ENCODE data around the gene CGB7.
A peak's percentile ranks its signal among the peaks of the same experiment; 100 is the strongest.
"Not testable (repeated sequence)": the region's sequence is repeated elsewhere in the genome, so short reads cannot be mapped to it uniquely, and the experiment has no call there.

The CGB7 gene

DNA sequence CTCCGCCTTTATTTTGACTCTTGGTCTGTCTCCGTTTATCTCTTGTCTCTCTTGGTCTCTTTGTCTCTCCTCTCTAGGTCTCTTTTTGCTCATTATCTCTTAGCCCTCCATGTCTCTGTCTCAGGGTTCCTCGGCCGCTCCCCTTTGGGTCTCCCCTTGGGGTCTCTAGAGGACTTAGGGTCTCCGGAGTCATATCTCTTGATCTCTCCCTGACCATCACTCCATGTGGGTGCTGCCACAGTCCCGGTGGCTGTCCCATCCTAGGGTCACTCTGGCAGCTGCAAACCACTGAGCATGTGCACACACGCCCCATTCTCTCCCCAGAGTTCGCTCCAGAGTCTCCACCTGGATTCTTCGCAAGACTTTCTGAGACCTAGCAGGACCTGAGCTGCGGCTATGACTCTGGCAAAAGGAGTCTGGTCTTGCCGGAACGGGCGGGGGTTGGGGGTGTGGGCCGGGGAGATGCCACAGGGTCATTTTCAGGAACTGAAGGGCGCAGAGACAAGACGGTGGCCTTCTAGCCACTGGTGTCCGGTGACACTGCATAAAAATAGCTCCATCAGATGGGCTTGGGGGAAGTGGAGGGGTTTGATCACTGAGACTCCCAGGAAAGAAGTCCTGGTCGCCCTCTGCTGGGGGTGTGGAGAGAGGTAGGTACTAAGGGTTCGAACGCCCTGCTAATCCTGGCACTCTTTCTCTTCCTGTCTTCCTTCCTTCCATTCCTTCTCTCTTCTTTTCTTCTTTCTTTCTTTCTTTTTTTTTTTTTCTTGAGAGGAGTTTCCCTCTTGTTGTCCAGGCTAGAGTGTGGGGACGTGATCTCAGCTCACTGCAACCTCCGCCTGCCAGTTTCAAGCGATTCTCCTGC, 16.2 kb upstream of the CGB7 start:
- DNase-seq = no peak

DNA sequence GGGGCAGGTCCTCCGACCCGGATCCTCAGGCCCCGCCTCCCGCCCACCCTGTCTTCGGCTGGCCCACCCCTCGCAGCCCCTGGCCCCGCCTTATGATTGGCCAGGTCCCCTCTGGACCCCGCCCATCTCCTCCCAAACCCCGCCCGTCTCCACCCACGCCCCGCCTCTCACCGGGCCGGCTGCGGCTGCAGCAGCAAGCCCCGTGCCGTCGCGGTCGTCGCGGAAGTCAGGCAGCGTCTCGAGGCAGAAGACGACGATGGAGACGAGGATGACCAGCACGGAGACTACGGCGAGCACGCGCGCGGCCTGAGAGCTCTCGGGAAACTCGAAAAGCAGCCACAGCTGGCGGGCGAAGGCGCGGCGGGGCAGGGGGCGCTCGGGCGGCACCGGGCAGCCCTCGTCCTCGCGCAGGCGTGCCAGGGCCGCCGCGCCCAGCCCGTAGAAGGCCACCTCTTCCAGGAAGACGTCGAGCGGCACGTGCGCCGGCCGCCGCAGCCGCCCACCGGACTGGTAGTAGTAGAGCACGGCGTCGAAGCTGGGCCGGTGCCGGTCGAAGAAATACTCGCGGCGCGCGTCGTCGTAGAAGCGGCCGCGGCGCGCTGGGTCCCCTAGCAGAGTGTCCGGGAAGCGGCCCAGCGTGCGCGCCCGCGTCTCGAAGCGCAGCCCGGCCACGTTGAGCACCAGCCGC, 14.5 kb upstream of the CGB7 start:
- DNase-seq = peak; percentile 41

DNA sequence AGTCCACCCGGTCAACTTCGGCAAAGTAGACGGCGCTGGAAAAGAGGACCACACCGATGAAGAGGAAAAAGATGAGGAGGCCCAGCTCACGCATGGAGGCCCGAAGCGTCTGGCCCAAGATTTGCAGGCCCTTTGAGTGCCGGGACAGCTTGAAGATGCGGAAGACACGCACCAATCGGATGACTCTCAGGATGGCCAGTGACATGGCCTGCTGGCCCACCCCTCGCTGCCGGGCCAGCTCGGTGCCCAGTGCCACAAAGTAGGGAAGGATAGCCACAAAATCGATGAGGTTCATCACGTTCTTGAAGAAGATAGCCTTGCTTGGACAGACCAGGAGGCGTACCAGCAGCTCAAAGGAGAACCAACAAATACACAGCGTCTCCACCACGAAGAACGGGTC, 12.9 kb upstream of the CGB7 start:
- no peak for DNase-seq

DNA sequence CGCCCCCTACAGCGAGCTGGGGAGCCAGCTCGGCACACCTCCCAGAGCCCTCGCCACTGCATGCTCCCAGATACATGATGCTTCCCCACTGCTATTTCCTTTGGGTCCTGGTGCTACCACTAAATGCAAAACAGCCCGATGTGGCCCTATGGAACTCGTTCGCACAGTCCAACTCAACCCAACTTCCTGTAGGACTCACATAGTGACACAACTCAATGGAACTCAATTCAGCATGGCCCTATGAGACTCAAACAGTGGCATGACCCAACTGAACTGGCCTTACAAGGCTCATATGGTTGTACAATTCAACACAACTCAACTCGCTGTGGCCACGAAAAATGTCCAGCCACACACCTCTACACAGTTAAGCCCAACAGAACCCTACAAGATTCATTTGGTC, 11.5 kb upstream of the CGB7 start:
- no peak for DNase-seq

DNA sequence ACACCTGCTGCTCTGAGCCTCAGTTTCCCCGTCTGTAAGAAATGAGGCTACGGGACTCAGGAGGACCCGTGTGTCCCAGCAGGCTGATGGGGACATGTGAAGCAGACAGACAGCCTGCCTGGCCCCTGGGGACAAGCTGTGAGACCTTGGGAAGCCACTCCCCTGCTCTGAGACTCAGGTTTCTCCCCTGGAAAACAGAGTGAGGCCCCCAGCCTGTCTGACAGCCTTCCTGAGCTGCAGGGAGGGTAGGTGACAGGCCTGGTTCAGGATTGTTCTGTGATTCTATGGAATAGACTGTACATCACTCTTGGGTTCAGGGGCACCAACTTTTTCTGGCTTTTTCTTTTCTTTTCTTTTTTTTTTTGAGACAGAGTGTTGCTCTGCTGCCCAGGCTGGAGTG, 10.0 kb upstream of the CGB7 start:
- DNase-seq = no peak

DNA sequence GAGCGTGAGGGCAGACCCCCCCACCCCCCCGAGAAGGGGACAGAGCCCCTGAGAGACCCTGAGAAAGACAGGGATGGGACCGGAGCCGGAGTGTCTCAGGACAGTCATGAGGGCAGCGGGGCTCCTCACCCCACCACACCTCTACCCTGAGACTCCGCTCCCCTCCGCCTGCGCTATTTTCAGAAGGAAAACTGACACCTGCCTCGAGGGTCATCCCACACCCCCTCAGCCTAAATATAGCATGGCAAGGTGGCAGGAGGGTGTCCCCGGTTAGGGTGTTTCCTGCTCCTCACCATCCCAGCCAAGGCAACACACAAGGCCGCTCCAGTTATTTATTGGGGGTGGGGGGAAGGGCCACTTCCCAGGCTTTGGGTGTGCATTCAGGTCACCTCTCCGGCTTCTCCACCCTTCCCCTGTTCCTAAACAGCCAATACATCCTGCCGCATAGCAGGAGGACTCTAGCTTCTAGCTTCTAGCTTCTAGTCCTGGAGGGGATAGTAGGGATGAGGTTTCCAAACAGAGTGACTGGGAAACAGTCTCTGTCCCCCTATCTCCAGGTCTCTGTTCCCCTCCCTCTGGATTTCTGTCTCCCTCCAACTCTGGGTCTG, 8.5 kb upstream of the CGB7 start:
- no peak for DNase-seq

DNA sequence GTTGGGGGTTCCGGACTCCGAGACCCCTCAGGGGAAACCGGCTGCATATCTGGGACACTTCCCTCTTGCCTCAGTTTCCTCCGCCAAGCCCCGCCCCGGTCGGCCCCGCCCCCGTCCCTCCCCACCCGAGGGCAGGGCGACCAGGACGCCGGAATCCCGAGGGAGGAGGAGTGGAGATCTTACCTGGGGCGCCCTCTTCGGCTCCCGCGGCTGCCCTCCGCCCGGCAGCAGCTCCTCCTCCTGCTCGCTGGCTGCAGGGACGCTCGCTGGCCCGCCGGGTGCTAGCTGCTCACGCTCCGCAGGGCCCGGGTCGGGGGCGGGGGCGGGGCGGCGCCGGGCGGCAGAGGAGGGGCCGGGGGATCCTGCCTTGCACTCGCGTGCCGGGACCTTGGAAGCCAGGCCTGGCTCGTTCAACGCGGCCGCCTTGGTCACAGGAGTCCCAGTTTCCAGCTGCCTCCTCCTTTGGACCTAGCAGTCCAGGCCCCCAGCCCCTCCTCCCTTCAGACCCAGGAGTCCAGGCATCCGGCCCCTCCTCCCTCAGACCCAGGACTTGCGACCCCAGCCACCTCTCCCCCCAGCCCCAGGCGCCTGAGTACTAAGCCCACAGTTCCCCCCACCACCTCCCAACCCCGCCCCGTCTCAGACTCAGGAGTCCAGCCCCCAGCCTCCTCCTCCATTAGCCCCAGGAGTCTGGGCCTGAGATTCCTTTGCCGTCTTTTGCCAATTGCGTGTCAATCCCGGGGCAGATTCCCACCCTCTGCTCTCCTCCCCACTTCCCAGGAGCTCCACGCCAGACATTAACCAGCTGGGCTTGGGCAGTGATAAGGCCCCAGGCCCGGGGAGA, 7.4 kb upstream of the CGB7 start, which contains the start of gene NTF4:
Gene NTF4, minus strand, starts transcription at position 51 of the 844 bp plus-strand sequence. CDS start 2,821 bp downstream, outside the sequence.
- DNase-seq = no peak

DNA sequence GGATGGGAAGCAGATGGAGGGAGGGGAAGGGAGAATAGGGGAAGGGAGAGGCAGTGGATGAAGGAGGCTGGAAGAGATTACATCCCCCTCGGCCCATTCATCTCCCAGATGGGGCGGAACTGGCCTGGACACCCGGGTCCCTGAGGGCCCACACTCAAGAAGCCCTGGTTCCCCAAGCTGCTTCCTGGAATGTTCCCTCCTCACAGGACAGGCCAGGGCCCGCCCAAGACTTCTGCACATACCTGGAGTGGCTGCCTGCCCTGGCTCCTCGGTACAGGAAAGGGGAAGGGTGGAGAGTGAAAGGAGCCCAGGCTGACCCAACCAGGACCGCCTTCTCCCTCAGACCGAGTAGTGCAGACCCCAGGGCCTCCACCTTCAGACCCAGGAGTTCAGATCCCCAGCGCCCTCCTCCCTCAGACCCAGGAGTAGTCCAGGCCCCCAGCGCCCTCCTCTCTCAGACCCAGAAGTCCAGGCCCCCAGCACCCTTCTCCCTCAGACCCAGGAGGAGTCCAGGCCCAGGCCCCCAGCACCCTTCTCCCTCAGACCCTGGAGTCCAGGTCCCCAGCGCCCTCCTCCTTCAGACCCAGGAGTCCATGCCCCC, 6.6 kb upstream of the CGB7 start:
- no peak for DNase-seq

DNA sequence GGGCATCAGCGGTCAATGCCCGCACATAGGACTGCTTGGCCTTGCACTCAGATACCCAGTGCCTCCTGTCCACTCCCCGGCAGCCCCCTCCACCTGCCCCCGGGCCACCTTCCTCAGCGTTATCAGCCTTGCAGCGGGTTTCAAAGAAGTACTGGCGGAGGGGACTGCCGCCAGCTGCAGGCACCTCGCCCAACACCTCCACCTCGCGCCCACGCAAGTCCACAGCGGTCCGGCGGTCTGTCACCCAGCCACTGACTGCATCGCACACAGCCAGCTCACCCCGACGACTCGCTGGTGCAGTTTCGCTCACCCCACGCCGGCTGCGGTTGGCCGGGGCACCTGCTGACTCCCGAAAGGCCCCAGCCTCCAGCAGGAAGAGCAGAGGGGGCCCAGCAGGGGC, 3.9 kb upstream of the CGB7 start:
- DNase-seq = no peak

DNA sequence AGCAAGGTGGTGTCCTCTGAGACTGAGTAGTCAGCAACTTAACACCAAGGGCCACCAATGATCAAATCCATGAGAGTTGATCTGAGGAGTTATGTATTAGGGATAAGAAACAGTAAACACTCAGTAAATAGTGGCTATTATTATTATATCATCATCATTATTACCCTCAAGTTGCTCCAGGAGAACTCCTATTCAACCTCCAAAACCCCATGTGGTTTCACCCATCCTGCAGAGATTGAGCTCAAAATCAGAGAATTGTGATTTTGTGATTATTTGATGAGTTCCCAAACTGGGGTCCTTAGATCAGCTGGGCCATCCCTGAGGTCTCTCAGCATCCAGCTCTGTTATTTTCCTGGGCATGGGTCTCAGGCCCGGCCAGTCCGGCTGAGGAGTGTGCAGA, 3.5 kb upstream of the CGB7 start:
- no peak for DNase-seq

DNA sequence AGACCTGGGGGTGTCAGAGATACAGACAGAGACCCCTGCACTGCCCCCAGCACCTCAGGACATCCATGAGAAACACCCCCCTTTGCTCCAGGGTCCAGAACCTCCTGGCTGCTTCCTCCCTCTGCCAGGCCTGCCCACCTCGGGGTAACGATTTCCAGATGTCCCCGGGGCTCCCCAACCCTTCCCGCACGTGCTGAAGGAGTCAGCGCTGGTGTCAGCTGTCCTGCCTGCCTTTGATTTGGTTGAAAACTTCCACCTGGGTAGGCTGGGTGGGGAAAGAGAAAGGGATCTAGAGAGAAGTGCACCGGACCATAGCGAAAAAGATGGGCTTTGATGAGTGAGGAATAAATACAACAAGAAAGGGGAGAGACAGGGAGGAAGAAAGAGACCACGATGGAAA, 1.5 kb upstream of the CGB7 start:
- no peak for DNase-seq

DNA sequence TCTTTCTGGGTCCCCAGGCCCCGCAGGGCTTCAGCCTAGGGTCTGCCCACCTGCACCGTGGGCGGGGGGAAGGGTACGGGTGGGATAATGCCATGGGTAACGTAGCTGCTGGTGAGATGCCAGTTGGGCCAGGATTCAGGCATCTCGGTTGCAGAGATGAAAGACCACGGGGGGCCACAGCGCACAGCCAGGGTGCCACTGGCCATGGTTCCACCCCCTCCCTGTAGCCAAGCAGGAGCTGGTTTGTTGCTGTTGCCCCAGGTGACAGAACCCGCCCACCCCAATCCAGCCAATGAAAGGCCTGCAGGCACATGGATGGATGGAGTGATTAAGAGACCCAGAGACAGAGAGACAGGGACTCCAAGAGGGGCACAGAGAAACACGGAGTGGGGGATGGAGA, 1.0 kb upstream of the CGB7 start:
- no peak for DNase-seq

DNA sequence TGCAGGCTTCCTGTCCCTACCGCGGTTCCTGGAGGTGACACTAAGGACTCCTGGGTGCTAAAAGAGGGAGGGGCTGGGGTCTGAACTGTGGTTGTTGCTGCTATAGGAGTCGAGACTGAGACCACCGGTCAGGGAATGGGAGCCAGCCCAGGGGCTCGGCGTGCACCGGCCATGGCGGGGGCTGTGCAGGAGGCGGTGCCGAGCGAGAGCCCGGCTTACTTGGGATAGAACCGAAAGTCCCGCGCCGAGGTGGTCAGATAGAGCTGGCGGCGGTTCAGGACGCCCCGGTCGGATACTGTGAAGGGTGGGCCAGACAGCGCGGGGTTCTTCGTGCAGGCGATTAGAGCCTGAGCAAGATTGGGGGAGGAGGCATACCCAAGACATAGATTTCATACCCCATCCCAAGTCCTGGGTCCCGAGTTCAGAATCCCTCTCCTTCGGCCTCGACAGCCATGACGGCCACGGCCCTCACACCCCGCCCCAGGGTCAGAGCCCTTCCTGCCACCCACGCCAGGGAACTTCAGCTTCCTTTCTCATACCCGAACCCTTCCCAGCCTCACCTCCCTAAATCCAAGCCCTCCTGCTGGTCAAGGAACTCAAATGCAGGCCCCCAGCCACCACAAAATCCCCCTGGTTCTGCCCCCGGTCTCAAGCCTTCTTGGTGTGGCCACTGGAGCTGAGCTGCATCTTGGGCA, 500 bp downstream of the CGB7 start:
- DNase-seq = not testable (repeated sequence)

DNA sequence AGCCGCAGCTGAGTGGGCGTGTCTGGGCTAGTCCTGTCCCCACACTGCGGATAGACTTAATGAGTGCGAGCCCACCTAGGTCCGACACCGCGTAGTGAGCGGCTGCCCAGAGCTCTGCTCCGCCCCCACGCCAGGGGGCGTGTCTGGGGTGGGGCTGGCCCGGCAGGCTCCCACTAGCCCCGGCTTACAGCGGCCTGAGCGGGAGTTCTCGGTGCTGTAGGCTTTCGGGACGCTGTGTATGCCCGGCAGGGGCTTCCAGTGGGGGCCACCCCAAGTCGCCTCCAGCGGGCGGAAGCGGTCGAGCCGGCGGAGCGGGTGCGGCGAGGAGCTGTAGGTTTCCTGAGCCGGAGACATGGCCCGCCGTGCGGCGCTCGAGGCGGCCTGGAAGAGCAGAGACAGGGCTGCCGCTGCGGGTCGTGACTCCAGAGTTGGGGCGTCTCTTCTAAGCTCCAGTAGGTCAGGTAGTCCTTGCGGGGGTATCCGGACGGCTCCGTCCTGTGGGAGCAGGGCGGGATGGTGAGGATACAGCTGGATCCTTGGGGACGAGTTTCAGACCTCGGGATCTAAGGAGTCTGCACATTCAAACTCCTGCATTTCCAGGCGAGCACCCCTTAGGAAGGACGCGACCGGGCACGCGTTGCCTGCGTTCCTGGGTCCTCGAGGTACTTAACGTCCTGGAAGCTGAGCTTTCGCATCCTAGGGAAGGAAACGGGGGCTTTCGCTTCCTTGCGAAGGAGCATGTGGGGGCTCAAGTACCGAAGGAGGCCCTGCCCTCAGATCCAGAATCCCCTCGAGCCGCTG, 1.2 kb downstream of the CGB7 start:
- peak; percentile 35 for DNase-seq

DNA sequence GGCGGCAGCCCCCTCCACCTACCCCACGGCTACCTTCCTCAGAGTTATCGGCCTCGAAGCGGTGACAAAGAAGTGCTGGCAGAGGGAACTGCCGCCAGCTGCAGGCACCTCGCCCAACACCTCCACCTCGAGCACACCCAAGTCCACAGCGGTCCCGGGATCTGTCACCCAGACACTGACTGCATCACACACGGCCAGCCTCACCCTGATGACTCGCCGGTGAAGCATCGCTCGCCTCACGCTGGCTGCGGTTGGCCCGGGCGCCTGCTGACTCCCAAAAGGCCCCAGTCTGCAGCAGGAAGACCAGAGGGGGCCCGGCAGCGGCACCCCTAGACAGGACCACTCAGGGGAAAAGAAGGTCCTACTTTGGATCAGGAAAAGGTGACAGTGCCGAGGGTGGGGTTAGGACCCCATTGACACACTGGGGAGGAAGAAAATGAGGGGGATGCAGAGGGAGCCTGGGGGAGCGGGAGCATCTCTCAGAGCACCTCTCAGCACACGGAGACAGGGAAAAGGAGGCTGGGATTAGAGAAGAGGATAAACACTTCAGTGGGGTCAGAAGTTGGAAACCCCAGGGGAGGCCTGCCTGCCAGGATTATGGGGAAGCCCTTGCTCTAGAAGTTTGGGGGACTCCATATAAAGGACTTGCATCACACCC, 7.0 kb downstream of the CGB7 start:
- not testable (repeated sequence) for DNase-seq

DNA sequence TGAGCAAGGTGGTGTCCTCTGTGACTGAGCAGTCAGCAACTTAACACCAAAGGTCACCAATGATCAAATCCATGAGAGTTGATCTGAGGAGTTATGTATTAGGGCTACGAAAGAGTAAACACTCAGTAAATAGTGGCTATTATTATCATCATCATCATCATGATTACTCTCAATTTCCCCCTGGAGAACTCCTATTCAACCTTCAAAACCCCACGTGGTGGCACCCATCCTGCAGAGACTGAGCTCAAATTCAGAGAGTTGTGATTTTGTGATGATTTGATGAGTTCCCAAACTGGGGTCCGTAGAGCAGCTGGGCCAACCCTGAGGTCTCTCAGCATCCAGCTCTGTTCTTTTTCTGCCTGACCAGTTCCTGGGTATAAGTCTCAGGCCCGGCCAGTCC, 7.7 kb downstream of the CGB7 start:
- DNase-seq = not testable (repeated sequence)

DNA sequence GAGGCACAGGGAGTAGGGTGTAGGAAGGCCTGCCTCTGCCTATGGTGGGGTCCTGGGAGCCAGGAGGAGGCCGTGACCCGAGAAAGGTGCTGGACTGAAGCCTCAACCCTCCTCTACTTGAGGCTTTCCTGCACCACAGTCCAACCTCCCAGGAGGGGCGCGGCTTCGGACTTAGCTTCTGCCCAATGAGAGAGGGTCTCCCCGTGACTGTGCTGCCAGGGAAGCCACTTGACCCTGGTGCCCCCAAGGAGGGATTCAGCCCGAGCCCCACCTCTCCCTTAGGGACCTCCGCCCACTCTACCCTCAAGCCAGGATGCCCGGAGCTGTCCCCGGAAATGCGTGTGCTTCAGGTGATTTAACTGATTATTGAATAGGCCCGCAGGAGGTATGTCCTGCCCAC, 8.5 kb downstream of the CGB7 start, which contains the start of gene CGB8:
Gene CGB8, minus strand, starts transcription at position 101 of the 400 bp plus-strand sequence. CDS start 372 bp downstream, outside the sequence.
- DNase-seq = not testable (repeated sequence)

DNA sequence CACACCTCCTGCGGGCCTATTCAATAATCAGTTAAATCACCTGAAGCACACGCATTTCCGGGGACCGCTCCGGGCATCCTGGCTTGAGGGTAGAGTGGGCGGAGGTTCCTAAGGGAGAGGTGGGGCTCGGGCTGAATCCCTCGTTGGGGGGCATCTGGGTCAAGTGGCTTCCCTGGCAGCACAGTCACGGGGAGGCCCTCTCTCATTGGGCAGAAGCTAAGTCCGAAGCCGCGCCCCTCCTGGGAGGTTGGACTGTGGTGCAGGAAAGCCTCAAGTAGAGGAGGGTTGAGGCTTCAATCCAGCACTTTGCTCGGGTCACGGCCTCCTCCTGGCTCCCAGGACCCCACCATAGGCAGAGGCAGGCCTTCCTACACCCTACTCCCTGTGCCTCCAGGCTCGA, 14.0 kb downstream of the CGB7 start, which contains the start of gene CGB5:
Gene CGB5, plus strand, starts transcription at position 301 of the 400 bp plus-strand sequence. CDS start 362 bp downstream, outside the sequence.
- not testable (repeated sequence) for DNase-seq

DNA sequence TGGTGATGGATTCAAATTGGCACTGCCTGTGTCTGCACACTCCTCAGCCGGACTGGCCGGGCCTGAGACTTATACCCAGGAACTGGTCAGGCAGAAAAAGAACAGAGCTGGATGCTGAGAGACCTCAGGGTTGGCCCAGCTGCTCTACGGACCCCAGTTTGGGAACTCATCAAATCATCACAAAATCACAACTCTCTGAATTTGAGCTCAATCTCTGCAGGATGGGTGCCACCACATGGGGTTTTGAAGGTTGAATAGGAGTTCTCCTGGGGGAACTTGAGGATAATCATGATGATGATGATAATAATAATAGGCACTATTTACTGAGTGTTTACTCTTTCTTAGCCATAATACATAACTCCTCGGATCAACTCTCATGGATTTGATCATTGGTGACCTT, 14.9 kb downstream of the CGB7 start:
- DNase-seq = not testable (repeated sequence)

DNA sequence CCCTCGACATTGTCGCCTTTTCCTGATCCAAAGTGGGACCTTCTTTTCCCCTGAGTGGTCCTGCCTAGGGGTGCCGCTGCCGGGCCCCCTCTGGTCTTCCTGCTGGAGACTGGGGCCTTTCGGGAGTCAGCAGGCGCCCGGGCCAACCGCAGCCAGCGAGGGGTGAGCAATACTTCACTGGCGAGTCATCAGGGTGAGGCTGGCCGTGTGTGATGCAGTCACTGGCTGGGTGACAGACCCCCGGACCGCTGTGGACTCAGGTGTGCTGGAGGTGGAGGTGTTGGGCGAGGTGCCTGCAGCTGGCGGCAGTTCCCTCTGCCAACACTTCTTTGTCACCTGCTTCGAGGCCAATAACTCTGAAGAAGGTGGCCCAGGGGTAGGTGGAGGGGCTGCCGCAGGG, 15.4 kb downstream of the CGB7 start:
- DNase-seq = no peak
